ENCODE data around the gene ENKD1. TPM values are rescaled to one million over a fixed set of nuclear protein-coding genes. Genes with fewer than 3 reads are reported as not detected.
A peak's percentile ranks its signal among the peaks of the same experiment; 100 is the strongest.

Gene ENKD1
- total and polyA plus RNA-seq, 2 of the 4 experiments (the other 2 are of a cell fraction): 2.9 to 6.3 TPM

GRCh38 chr16:67666032-67666551, 458 bp downstream of the ENKD1 start:
- H4K91ac ChIP-seq (ENCODE audit: insufficient read depth, low read depth, low read length): no peak overlapping the region
- no TSS peak for BruUV-seq (replicated peaks)
- H3K27ac ChIP-seq (ENCODE audit: insufficient read depth, low read length): peak overlapping the region; percentile 42; the same call in 1 of the 2 replicates
- no peak overlapping the region for H2BK120ac ChIP-seq (ENCODE audit: low read depth, low read length)
- H2AK5ac ChIP-seq (ENCODE audit: low read depth, low read length): no peak overlapping the region
- peak overlapping the region; percentile 95 for H3K4me3 ChIP-seq (ENCODE audit: insufficient read depth, low read depth, low read length)
- ChIA-PET POLR2A (ENCODE audit: unreplicated experiment) (no interaction called here), CTCF (interaction anchor here (1.5 kb wide), 1 partner anchor 145 kb away, joined by 9 read pairs; no protein-coding TSS in a partner anchor)
- H2BK20ac ChIP-seq (ENCODE audit: low read depth, low read length): no peak overlapping the region
- H3K9me3 ChIP-seq (ENCODE audit: control insufficient read depth, insufficient read depth, low read length): no peaks in the 10 kb centered on the region
- peak overlapping the region; percentile 96 for H2AFZ ChIP-seq (replicated peaks; ENCODE audit: low read length, poor library complexity)
- DNase-seq: no peak
- dilution Hi-C loops (cut with HindIII; ENCODE audit: low sequenced_read_pairs, unreplicated experiment) (no loop called here), in situ Hi-C loops (cut with MboI; ENCODE audit: low sequenced_read_pairs) (loop anchor here (10.0 kb wide), 1 partner anchor 141 kb away; the partner anchor contains the start of gene RIPOR1), intact Hi-C loops (cut with micrococcal nuclease) (no loop called here)
- H2BK5ac ChIP-seq (ENCODE audit: low read depth, low read length, poor library complexity, severe bottlenecking): no peak overlapping the region
- peak overlapping the region; percentile 54 for H3K4me2 ChIP-seq (ENCODE audit: low read depth, low read length)
- peak overlapping the region; percentile 5; the same call in 1 of the 2 replicates for H3K9ac ChIP-seq (ENCODE audit: low read depth, low read length)
- H2AK9ac ChIP-seq (replicated peaks; ENCODE audit: low read depth, low read length, poor library complexity): peak overlapping the region; percentile 83
- H4K20me1 ChIP-seq (ENCODE audit: insufficient read depth, low read length): 0 out of 2 replicates have a peak, but pooled peaks cover 2% of the 10 kb centered on the region
- no peak overlapping the region for H3K14ac ChIP-seq (replicated peaks; ENCODE audit: low read depth, low read length)
- H3K23ac ChIP-seq (ENCODE audit: low read depth, low read length): no peak overlapping the region
- H3K4ac ChIP-seq (ENCODE audit: low read depth, low read length): no peak overlapping the region
- peaks cover 4 to 12% of the 10 kb centered on the region in 2 experiments; a peak in 3 of 4 replicates for H3K79me1 ChIP-seq (ENCODE audit: low read depth in 1 of 2, low read length in 2 of 2)
- no peaks in the 10 kb centered on the region for H3K27me3 ChIP-seq (ENCODE audit: control insufficient read depth, insufficient read depth, low read length)
- no peaks in the 10 kb centered on the region for H3K9me1 ChIP-seq (ENCODE audit: insufficient read depth, low read length)
- H3K4me1 ChIP-seq (ENCODE audit: control insufficient read depth, insufficient read depth, low read length): peaks cover 12% of the 10 kb centered on the region
- peak overlapping the region in 1 of 2 experiments; percentile 48; a peak in 1 of 4 replicates for H4K8ac ChIP-seq (ENCODE audit: low read depth in 2 of 2, low read length in 2 of 2)
- H4K5ac ChIP-seq (ENCODE audit: low read depth, low read length): no peak overlapping the region
- no peak overlapping the region for H3K18ac ChIP-seq (ENCODE audit: low read depth, low read length)
- 6% methylated on average over 32 of the region's 46 CpGs; no CpG with 5 or more reads in 1 of the 2 experiments for WGBS, 2 experiments (ENCODE audit: extremely low coverage in 2 of 2, insufficient read length in 1 of 2)
- H3K36me3 ChIP-seq (ENCODE audit: control insufficient read depth, insufficient read depth, low read length): peaks cover 2% of the 10 kb centered on the region; the same call in 1 of the 2 replicates
- peak; percentile 12 for ATAC-seq (ENCODE audit: low read depth)
- no peak overlapping the region for H2BK15ac ChIP-seq (ENCODE audit: low read depth, low read length)
- no peak overlapping the region for H3K56ac ChIP-seq (ENCODE audit: extremely low read depth, insufficient read depth, low read length)
- TF ChIP-seq SMC3 (IDR thresholded peaks at IDR 0.05; ENCODE audit: low read depth, low read length): no peak
- no peak for TF ChIP-seq CEBPB (IDR thresholded peaks at IDR 0.05; ENCODE audit: low read depth, low read length)
- no peak for TF ChIP-seq USF2 (IDR thresholded peaks at IDR 0.05; ENCODE audit: low read depth, low read length)
- no peak for TF ChIP-seq POLR2A (IDR thresholded peaks at IDR 0.05; ENCODE audit: low read depth, low read length)
- no peak for TF ChIP-seq MAFK (IDR thresholded peaks at IDR 0.05; ENCODE audit: low read depth, low read length)
- TF ChIP-seq CTCF (conservative IDR thresholded peaks at IDR 0.05; ENCODE audit: low read depth, low read length): no peak
- TF ChIP-seq ELK1 (IDR thresholded peaks at IDR 0.05; ENCODE audit: borderline replicate concordance, low read depth, low read length): no peak
- no peak for TF ChIP-seq RFX5 (IDR thresholded peaks at IDR 0.05; ENCODE audit: low read depth, low read length)
- TF ChIP-seq BHLHE40 (IDR thresholded peaks at IDR 0.05; ENCODE audit: low read depth, low read length): no peak
- TF ChIP-seq MAZ (IDR thresholded peaks at IDR 0.05; ENCODE audit: borderline replicate concordance, low read depth, low read length): no peak
- TF ChIP-seq CHD1 (IDR thresholded peaks at IDR 0.05; ENCODE audit: low read depth, low read length): no peak
- no peak for TF ChIP-seq MXI1 (IDR thresholded peaks at IDR 0.05; ENCODE audit: borderline replicate concordance, low read depth, low read length)
- TF ChIP-seq FOS (IDR thresholded peaks at IDR 0.05; ENCODE audit: low read depth, low read length): no peak
- no peak for TF ChIP-seq RCOR1 (IDR thresholded peaks at IDR 0.05; ENCODE audit: insufficient replicate concordance, low read length)
- no peak for TF ChIP-seq NFE2L2 (IDR thresholded peaks at IDR 0.05; ENCODE audit: low read depth, low read length)
- TF ChIP-seq RAD21 (IDR thresholded peaks at IDR 0.05; ENCODE audit: low read length): no peak
